HG02840 (cell line): ENCODE results near the gene UPF1.

Experiments
- ATAC-seq: cut with Tn5 transposase; IDR thresholded peaks from one replicate; pipeline ENCODE4 v1.9.1; 2021; ENCODE audit warnings: mild to moderate bottlenecking, moderate library complexity, moderate number of reproducible peaks; ENCODE audit not compliant: unreplicated experiment, low FRiP score

Gene UPF1

DNA sequence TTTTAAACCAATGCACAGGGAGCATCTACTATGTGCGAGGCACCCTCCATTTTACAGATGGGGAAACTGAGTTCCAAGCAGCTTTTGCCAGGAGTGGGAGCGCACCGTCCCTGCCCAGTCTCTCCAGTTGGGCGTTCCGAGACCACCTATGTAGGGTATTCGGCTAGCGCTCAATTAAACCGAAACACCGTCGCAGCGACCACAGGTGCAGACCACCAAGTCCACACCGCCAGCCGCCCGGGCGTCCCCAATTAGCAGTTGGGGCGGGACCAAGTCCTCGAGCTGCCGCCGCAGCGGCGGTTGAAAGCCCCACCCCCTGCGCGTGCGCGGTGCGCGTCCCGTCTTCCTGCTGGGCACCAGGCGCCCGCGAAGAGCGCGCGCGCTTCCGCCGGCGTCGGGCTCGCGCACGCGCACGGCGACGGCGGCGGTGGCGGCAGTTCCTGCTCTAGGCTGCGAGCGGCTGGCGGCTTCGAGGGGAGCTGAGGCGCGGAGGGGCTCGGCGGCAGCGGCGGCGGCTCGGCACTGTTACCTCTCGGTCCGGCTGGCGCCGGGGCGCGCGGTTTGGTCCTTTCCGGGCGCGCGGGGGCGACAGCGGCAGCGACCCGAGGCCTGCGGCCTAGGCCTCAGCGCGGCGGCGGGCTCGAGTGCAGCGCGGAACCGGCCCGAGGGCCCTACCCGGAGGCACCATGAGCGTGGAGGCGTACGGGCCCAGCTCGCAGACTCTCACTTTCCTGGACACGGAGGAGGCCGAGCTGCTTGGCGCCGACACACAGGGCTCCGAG is at the start of gene UPF1:
Gene UPF1, plus strand, starts transcription at position 436 of the 782 bp plus-strand sequence. Its CDS starts 251 bp downstream, at position 687.
- peak; percentile 76 for ATAC-seq

DNA sequence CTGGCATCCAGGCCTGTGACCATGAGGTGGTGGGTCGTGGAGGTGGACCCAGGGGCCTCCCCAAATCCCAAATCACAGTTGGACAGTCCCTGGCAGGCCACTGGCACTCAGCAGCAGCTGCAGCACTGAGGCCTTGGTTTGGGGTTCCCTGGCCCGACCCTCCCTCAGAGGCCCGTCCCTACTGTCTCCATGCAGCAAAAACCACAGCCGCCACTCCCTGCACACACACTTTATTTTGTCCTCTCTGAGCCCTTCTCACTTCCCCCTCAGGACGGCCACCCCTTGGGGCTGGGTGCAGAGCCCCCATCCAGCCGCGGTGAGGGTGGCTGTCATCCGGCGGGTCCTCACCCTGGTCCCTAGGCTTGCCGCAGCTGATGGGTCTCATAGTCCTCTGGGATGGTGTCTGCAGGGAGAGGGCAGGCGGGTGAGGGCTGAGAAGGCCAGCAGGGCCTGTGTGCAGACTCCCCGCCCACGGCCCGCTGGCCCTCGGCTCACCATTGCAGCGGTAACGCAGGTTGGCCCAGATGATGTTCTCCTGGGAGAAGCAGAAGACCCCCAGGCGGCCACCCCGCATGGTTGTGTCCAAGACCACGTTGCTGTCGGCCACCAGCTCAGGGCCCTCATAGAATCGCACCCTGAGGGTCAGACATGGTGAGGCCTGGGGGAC is 49.1 kb upstream of the UPF1 start:
- no peak for ATAC-seq

DNA sequence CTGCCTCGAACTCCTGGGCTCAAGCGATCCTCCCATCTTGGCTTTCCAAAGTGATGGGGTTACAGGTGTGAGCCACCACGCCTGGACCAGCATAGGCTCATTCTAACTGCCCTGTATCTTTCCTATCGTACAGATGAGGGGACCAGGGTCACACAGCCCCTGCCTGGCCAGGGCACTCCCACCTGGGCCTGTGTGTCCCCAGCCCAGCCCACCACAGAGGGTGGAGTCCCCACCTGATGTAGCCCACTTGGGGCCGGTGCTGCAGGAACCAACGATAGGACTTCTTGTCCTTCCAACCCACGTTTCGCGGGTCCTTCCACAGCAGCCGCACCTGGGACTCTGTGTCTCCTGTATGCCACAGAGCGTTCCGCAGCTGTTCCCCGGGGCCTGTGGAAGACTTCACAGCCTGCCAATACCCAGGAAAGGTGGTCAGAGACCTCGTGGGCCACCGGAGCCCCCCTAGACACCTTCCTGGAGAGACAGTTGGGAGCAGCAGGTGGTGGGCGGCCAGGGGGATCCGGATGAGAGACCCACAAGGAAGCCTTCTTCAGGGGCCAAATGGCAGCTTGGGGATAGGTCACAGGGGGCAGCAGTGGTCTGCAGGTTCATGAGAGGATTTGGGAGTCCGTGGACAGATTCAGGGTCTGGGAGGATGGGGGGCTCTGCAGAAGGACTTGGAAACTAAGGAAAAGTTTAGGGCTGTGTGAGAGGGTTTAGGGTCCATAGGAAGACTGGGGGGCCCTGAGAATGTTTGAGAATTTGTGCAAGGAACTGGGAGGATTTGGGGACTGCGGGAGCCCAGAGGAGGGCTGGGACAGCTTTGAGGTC is 47.6 kb upstream of the UPF1 start:
- ATAC-seq: no peak

DNA sequence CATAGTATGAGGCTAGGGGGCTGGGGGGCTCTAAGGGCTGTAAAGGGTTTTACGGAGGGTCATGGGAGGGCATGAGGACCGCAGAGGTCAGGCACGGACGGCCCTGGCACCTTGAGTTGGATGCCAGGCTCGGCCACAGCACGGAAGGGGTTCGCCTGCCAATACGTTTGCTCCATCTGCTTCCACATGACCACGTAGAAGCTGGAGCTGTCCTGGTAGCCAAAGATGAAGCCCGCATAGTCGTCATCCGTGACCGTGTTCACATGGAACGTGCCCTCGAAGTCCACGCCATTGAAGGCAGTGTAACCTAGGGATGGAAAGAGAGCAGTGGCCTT is 47.0 kb upstream of the UPF1 start:
- ATAC-seq: no peak

- ATAC-seq: no peak
These were observed 46.3 kb upstream of the UPF1 start for GRCh38 chr19:18785179-18786124.

DNA sequence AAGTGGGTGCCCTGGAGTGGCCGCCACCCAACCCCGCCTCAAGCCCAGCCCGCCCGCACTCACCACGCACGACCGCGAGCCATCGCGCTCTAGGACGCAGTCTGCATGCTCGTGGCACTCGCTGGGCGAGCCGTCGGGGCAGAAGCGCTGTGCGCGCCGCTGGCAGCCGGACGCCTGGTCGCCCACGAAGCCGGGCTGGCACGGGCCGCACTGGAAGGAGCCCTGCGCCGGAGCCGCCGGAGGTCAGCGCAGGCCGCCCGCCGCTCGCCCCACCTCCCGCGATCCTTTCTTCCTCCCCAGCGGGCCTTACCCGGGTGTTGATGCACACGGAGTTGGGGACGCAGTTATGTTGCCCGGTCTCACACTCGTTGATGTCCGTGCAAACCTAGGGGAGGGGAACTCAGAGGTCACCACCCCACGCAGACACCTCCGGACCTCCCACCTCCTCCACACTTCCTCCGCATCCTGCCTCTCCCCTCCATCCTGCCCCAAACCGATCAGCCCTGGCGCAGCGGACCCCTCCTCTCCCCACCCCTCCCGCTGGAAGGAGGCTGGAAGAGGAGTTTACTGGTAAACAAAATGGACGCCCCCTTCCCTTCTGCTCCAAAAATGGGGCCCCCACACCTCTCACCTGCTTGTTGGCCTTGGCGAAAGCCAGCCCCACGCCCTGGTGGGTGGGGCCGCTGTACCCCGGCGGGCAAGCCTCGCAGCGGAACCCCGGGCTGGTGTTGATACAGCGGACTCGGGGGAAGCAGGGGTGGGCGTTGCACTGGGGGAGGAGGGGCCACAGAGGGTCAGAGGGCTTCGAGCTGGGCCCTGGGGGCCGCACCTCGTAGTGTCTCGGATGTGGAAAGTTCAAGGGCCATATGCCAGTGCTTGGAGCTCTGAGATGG is 43.0 kb upstream of the UPF1 start:
- no peak for ATAC-seq

DNA sequence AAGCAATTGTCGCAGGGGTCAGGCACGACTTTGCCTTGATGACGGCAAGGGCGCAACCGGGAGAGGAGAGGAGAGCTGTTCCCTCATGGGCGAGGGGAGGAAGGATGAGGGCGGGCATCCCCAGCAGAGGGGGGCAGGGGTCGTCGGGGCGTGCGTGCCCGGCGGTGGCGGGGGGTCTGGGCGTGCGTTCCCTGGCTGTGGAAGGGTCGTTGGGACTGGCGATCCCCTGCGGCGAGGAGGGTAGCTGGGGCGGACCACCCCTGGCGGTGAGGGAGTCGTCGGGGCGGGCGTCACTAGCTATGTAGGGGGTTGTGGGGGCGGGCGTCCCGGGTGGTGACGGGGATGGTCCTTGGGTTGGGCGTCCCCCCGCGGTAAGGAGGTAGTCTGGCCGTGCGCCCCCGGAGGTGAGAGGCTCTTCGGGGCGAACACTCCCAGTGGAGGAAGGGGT is 42.3 kb upstream of the UPF1 start:
- ATAC-seq: no peak

- ATAC-seq: no peak
These were observed 41.7 kb upstream of the UPF1 start for GRCh38 chr19:18789883-18790565.

DNA sequence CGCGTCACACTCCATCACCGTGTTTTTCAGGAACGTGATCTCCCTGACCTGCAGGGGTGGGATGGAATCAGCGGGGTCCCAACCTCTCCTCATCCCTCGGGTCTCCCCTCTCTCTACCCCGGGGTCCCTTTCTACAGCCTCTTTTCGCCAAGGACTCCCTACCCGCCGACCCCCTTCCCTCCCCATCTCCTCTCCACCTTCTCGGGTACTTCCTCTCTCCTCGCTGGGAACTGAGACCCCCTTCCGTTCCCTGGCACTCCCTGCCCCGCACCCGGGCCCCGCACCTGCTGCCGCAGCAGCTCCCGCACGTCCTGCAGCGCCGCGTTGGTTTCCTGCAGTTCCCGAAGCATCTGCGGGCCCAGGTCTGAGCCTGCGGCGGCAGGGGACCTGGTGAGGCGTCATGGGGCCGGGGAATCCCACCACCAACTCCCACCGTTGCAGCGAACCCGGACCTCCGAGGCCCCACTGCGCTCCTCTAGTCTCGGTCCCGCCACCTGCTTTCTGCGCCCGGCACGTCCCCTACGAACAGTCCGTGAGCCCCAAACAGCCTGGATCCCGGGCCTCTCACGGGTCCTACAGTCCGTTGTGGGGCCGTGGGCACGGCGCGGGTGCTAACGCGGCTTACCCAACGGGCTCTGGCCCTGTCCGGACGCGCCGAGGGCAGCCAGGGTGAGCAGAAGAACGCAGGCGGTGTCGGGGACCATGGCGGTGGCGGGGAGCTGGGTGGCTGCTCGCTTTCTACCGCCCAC is 41.0 kb upstream of the UPF1 start, which contains the start of gene COMP:
Gene COMP, minus strand, starts transcription at position 740 of the 749 bp plus-strand sequence. Its CDS starts 36 bp downstream, at position 704.
- no peak for ATAC-seq

GRCh38 chr19:18791315-18791678 is 40.5 kb upstream of the UPF1 start:
- no peak for ATAC-seq

DNA sequence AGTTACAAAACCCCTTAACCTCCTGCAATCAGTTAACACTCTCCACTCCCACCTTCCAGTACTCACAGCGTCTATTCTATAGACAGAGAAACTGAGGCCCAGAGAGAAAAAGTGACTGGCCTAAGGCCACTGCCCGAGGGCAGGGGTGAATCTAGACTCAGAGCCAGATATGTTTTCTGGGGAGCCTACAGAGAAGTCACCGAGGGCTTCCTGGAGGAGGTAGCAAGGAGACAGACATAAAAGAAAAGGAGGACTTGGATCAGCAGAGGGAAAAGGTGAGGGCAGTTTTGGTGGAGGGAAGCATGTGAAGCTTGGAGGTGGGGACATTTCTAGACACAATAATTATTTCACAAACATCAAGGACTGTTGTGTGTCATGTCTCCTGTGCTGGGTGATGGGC is 39.1 kb upstream of the UPF1 start:
- no peak for ATAC-seq

DNA sequence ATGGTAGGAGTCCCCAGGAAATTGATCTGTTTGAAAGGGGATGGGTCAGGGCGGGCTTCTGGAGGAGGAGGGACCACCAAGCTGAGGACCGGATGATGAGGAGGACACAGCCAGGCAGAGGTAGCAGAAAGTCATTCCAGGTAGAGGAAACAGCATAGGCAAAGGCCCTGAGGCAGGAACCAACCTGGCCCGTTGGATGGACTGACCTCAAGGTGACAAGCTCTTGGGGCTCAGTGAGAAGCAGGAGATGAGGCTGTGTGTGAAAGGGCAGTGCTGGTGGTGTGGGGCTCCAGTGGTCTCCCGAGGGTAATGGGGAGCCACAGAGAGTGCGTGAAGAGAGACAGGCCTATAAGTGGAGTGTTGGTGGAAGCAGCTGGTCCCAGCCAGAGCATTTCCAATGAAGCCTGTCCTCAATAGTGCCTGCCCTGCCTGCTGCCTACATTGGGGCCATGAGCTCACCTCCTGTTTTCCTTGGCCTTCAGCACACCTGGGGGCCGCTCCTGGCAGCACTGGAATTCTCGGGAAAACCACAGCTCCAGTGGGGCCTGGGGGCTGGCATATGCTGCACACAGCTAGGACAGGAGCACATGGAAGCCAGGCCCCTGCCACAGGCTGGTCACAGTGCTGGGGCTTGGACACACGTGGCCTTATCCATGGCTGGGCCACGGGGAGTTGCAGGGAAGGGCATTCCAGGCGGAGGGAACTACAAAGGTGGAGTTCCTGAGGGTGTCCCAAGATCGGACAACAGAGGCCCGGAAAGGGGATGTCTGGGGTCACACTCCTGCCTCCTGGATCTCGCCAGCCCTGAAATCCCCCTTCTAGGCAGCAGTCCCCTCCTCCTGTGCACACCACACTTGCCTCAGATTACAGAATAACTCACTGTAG is 38.4 kb upstream of the UPF1 start:
- no peak for ATAC-seq

DNA sequence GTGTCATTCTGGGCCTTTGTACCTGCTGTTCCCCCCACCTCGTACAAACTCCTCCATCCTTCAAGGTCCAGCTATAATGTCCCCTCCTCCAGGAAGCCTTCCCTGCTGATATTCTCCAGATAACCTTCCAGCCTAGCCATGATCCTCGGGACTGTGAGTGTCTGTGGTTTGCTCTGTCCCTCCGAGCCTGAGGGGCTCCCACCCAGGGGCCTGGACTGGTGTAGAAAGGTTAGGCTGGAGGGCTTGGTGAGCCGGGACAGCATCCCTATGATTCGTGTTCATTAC is 37.8 kb upstream of the UPF1 start:
- ATAC-seq: no peak

DNA sequence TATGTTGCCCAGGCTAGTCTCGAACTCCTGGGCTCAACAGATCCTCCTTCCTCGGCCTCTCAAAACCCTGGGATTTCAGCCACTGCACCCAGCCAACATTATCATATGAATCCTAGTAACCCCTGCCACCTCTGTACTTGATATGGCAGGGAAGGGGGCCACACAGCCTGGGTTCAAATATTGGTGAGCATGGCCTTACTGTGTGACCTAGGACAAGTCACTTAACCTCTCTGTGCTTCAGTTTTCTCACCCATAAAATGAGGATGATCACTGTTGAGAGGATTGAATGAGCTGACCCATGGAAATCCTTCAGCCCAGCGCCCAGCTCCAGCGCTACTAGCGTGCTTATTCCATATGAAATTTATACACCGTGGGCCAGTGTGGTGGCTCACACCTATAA is 37.1 kb upstream of the UPF1 start:
- ATAC-seq: no peak

- ATAC-seq: no peak
These were observed 36.2 kb upstream of the UPF1 start for GRCh38 chr19:18795540-18795939.

DNA sequence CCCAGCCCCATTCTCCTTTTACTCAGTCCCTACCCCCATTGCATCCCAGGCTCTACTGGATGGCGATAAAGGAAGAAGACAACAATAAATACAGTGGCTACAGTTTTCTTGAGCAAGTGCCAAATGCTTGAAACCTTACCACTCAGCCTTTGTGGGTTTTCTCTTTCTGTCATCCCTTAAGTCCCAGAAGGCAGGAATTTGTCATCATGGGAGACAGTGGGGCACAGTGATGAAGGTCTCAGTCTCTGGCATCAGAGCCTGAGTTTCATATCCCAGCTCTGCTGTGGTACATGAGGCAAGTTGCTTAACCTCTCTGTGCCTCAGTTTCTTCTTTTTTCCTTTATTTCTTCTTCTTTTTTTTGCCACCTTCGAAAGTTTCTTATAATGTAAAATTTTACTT is 35.5 kb upstream of the UPF1 start:
- no peak for ATAC-seq
